SK-N-MC (cell line): Measurements from ENCODE around the gene C14orf132.

ENCODE experiments used
- EZH2 ChIP-seq: fragments of 200-600 bp; sonication (generic); IDR thresholded peaks from one replicate; pipeline ENCODE4 v1.6.1; 2017; ENCODE audit warnings: antibody characterized with exemption
- POLR2AphosphoS5 ChIP-seq: IDR thresholded peaks from 2 replicates; pipeline ENCODE4 v1.6.1; 2012; ENCODE audit warnings: mild to moderate bottlenecking, low read depth, low read length, borderline replicate concordance

DNA sequence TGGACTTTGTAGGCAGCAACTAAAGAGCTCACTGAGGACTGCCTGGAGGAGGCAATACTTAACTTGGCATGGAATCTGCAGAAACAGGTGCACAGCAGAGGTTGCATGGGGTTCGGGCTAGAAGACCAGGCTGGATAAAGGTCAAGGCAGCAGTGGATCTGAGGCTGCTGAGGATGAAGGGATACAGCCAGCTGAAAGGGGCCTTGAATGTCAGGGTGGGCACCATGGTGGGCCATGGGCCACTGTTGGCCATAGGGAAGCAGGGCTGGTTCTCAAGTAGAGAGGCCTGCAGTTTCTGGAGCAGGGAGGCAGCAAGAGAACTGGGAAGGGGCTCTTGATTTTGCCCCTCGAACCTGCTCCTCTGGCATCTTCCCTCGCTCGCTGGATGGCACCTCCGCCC lies 55.5 kb downstream of the C14orf132 start:
- TF ChIP-seq POLR2AphosphoS5 (no peak), EZH2 (no peak)
